Upper lobe of right lung (tissue), 1 donor: ENCODE data around the gene GRAMD2A. TPM values are rescaled to one million over a fixed set of nuclear protein-coding genes. Genes with fewer than 3 reads are reported as not detected.
A peak's percentile ranks its signal among the peaks of the same experiment; 100 is the strongest.
"Not testable (repeated sequence)": the region's sequence is repeated elsewhere in the genome, so short reads cannot be mapped to it uniquely, and the experiment has no call there.

ENCODE experiments used
- ATAC-seq: fragments of 200-7000 bp; cut with Tn5 transposase; one replicate; pipeline ENCODE4 v1.9.1; 2020; ENCODE audit warnings: mild to moderate bottlenecking, moderate library complexity
- DNase-seq: peaks from one replicate; pipeline ENCODE4 v3.0.0-alpha.2; 2020
- H3K27ac ChIP-seq: fragments of 200-600 bp; one replicate; pipeline ENCODE4 v1.8.0; 2022
- H3K27me3 ChIP-seq: fragments of 200-600 bp; one replicate; pipeline ENCODE4 v1.8.0; 2022; ENCODE audit warnings: mild to moderate bottlenecking
- H3K36me3 ChIP-seq: fragments of 200-600 bp; one replicate; pipeline ENCODE4 v1.8.0; 2022
- H3K4me1 ChIP-seq: fragments of 200-600 bp; one replicate; pipeline ENCODE4 v1.8.0; 2022
- H3K4me3 ChIP-seq: fragments of 200-600 bp; one replicate; pipeline ENCODE4 v1.8.0; 2022; ENCODE audit warnings: mild to moderate bottlenecking
- H3K9me3 ChIP-seq: fragments of 200-600 bp; one replicate; pipeline ENCODE4 v1.8.0; 2022
- intact Hi-C: fragments of 100-400 bp; cut with DNase I; formaldehyde crosslinking; loops from one replicate; pipeline ENCODE4 v1.11.0; 2022
- total RNA-seq: library from RNA; stranded (reverse); fragmentation: NEBNext Ultra II Directional; extraction: Animal tissue kit (Norgen Biotek cat#: 25700); gene quantifications from one replicate; pipeline ENCODE4 v1.2.1, GENCODE V29; 2021
- TF ChIP-seq, protein P1 (sequence below): fragments of 200-600 bp; IDR thresholded peaks from one replicate; pipeline ENCODE4 v1.8.0; 2022; ENCODE audit warnings: antibody characterized with exemption
- donor health status: DM: no; HTN: yes; CAD: no; lungs with severe emphysema.

The GRAMD2A gene
- total RNA-seq, 1 donor from 2014 or later: 27.4 TPM

DNA sequence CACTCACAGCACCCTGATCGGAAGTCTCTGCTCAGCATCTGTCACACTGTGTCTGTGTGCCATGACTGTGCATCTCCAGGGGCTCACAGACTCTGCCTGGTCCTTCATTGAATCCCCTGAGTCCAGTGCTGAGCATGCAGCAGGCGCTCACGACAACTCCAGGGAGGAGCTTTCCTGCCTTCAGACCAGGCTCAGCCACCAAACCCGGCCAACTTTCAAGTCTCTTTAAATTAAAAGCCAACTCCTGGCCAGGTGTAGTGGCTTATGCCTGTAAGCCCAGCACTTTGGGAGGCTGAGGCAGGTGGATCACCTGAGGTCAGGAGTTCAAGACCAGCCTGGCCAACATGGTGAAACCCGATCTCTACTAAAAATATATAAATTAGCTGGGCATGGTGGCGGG is 24.2 kb downstream of the GRAMD2A start:
- DNase-seq (peak; percentile 27), ATAC-seq (no peak)
- no peaks in the 10 kb centered on the region for H3K9me3 ChIP-seq
- intact Hi-C loops: no loop called here
- peaks cover 5% of the 10 kb centered on the region for H3K4me1 ChIP-seq
- H3K27me3 ChIP-seq: no peaks in the 10 kb centered on the region
- H3K36me3 ChIP-seq: no peaks in the 10 kb centered on the region
- TF ChIP-seq, protein P1, sequence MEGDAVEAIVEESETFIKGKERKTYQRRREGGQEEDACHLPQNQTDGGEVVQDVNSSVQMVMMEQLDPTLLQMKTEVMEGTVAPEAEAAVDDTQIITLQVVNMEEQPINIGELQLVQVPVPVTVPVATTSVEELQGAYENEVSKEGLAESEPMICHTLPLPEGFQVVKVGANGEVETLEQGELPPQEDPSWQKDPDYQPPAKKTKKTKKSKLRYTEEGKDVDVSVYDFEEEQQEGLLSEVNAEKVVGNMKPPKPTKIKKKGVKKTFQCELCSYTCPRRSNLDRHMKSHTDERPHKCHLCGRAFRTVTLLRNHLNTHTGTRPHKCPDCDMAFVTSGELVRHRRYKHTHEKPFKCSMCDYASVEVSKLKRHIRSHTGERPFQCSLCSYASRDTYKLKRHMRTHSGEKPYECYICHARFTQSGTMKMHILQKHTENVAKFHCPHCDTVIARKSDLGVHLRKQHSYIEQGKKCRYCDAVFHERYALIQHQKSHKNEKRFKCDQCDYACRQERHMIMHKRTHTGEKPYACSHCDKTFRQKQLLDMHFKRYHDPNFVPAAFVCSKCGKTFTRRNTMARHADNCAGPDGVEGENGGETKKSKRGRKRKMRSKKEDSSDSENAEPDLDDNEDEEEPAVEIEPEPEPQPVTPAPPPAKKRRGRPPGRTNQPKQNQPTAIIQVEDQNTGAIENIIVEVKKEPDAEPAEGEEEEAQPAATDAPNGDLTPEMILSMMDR: no peak
- H3K4me3 ChIP-seq: no peak overlapping the region
- no peak overlapping the region for H3K27ac ChIP-seq

DNA sequence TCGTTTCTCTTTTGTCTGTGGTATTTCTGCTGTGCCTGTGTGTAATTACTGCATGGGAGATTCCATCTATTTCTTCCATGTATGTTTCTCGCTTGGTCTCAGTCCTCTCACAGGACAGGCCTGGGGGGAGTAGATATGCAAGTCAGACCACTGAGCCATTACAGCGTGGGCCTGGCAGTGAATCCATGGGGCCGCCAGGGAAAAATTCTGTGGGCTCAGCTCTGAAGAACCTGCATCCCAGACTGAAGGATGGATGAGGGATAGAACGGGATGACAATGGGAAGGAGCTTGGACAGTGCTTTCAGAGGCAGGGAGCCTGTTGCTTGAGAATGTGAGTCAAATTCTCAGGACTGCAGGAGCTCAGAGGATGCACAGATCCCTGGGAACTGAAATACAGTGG is 24.8 kb downstream of the GRAMD2A start:
- DNase-seq: peak; percentile 20
- peaks cover 10% of the 10 kb centered on the region for H3K4me1 ChIP-seq
- TF ChIP-seq, protein P1: no peak

DNA sequence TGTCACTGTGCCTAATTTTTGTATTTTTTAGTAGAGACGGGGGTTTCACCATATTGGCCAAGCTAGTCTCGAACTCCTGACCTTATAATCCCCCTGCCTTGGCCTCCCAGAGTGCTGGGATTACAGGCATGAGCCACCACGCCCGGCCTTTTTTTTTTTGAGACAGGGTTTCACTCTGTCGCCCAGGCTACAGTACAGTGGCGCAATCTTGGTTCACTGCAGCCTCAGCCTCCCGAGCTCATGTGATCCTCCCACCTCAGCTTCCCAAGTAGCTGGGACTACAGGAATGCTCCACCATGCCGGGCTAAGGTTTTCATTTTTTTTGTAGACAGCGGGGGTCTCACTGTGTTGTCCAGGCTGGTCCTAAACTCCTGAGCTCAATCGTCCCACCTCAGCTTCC is 25.6 kb downstream of the GRAMD2A start:
- intact Hi-C loops, ATAC-seq, H3K9me3 ChIP-seq, H3K36me3 ChIP-seq, H3K4me3 ChIP-seq, H3K27ac ChIP-seq, H3K27me3 ChIP-seq: not testable (repeated sequence)
- peaks cover 10% of the 10 kb centered on the region for H3K4me1 ChIP-seq
- DNase-seq: peak; percentile 35

More for the DNA sequence above, 24.8 kb downstream of the GRAMD2A start:
- no peaks in the 10 kb centered on the region for H3K36me3 ChIP-seq
- H3K27ac ChIP-seq: no peak overlapping the region
- no peaks in the 10 kb centered on the region for H3K27me3 ChIP-seq
- no peak for ATAC-seq
- no peaks in the 10 kb centered on the region for H3K9me3 ChIP-seq
- no peak overlapping the region for H3K4me3 ChIP-seq
- intact Hi-C loops: no loop called here

DNA sequence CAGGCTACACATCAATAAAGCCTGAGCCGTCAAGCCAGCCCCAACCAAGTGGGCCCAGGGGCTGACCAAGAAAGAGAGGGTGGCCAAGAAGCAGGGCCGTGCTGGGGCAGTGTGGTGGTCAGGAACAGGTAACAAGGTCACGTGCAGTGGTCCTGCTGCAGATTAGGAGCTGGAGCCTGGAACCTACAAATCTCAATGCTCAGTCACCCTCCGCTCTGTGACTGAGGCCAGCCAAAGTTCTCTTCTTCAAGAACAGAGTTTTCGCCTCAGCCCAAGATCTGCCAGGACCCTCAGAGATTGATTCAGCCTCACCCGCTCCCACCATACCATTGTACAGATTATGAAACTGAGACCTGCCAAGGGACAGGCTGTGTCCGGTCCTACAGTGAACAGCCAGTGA is 26.9 kb downstream of the GRAMD2A start:
- no peaks in the 10 kb centered on the region for H3K27me3 ChIP-seq
- H3K9me3 ChIP-seq: no peaks in the 10 kb centered on the region
- DNase-seq: peak; percentile 23
- no peaks in the 10 kb centered on the region for H3K36me3 ChIP-seq
- intact Hi-C loops: no loop called here
- H3K4me1 ChIP-seq: peaks cover 10% of the 10 kb centered on the region
- TF ChIP-seq, protein P1: no peak
- ATAC-seq: no peak
- H3K27ac ChIP-seq: no peak overlapping the region
- H3K4me3 ChIP-seq: no peak overlapping the region

DNA sequence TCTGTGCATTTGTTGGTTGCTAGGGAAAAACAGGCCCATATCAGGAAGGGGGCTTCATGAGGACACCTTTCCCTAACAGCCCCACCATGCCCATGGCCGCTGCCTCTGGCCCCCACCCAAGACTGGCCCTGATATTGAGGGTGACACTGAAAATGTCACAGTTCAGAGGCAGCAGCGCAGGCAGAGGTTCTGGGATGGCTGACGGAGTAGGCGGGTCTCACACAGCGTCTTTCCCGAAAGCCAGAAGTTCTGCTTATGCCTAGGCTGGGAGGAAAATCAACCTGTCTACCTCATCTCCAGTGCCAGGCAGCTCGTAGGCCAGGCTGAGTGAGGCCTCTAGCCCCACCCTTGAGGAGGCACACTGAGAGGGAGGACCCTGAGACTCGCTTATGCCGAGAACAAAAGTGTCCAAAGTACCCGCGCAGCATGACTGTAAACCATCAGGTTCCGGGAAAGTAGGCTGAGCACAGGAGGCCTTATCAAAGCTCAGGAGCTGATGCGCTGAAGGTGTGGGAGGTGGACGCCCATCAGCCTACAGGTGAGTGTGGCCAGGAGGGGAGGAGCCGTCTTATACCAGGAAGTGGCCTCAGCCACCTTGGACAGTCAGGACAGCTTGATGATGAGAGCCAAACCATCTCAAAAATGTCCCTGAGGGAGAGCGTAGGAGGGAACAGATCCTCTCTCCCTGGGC is 27.5 kb downstream of the GRAMD2A start:
- TF ChIP-seq, protein P1: no peak
- DNase-seq (peak; percentile 45), ATAC-seq (peak; percentile 9)
- intact Hi-C loops: no loop called here
- H3K4me1 ChIP-seq: peaks cover 10% of the 10 kb centered on the region
- no peak overlapping the region for H3K4me3 ChIP-seq
- H3K27ac ChIP-seq: no peak overlapping the region
- H3K36me3 ChIP-seq: no peaks in the 10 kb centered on the region
- no peaks in the 10 kb centered on the region for H3K27me3 ChIP-seq
- no peaks in the 10 kb centered on the region for H3K9me3 ChIP-seq

DNA sequence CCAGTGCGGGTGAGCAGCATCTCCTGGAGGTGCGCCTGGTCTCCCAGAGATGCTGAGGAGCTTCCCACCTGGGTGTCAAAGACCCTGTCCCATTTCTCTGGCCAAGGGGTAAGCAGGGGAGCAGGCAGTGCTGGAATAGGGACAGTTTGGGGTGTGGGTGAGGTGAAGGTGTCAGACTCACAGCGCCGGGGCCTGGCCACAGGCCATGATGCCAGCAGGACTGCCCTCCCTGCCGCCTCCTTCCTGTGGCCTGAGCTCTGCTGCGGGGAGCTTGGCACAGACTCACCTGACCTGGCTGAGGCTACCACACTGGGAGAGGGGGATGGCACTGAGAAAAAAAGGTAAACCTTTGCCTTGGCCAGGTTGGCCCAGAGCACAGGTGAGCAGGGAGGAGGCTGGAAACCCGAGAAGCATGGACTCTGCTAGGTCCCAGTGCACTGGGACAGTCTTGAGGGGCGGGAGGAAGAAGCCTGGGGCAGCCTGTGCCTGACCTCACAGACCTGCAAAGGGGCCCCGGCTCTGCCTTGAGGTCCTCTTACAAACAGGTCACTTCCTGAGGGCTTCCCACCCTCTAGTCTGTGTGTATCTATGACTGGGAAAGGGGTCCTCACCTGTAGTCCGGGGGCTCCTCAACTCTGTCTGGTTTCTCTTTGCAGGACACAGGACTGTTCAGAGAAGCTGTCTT is 28.2 kb downstream of the GRAMD2A start:
- Histone ChIP-seq H3K4me3 (no peak overlapping the region), H3K27me3 (no peaks in the 10 kb centered on the region), H3K36me3 (no peaks in the 10 kb centered on the region), H3K4me1 (peaks cover 10% of the 10 kb centered on the region), H3K27ac (no peak overlapping the region), H3K9me3 (no peaks in the 10 kb centered on the region)
- ATAC-seq: peak; percentile 6
- intact Hi-C loops: no loop called here
- no peak for DNase-seq
- TF ChIP-seq, protein P1: no peak
